RKO (cell line): ENCODE measurements around the gene FAM222B.
"Not testable (repeated sequence)": the region's sequence is repeated elsewhere in the genome, so short reads cannot be mapped to it uniquely, and the experiment has no call there.

Experiments used
- DNase-seq: peaks from one replicate; pipeline ENCODE4 v3.0.0-alpha.2; 2016; ENCODE audit warnings: low spot score

FAM222B gene

DNA sequence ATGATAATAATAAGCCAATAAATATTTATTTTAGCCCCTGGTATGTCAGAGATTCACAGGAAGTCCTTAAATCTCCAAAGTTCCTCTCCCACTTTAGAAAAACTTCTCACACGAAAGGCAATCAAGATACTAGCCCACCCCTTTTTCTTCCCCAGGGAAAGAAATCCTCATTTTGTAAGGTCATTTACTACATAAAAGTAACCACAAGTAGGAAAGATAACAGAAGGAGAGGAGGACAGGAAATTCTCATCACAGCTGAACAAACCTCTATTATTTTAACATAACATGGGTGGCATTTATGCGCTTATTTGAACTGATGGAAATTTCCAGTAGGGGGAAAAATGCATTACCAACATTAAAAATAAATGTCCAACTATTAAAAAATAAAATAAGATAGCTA is 3.4 kb downstream of the FAM222B start:
- no peak for DNase-seq

DNA sequence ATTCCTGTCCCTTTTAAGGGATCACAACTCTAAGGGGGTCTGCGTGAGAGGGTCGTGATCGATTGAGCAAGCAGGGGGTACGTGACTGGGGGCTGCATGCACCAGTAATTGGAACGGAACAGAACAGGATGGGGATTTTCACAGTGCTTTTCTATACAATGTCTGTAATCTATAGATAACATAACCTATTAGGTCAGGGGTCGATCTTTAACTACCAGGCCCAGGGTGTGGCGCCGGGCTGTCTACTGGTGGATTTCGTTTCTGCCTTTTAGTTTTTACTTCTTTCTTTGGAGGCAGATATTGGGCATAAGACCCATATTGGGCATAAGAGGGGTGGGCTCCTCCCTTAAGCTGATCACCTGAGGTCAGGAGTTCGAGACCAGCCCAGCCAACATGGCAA is 6.0 kb downstream of the FAM222B start:
- DNase-seq = not testable (repeated sequence)

DNA sequence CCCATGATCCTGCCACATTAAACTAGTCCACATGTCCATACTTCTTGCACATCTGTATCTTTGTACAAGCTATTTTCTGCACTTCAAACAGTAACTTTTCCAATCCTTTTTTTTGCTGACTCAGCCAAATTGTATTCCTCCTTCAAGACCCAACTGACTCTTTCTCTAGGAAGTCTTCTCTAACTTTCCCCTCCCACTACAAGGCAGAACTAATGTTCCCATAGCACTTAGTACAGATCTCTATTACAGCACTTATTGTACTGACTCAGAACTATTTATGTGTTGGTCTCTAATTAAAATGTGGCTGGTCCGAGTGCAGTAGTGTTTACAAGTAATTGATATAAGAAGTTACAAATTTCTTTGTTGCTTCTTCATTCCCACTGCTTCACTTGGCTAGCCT is 8.2 kb downstream of the FAM222B start:
- DNase-seq = no peak

DNA sequence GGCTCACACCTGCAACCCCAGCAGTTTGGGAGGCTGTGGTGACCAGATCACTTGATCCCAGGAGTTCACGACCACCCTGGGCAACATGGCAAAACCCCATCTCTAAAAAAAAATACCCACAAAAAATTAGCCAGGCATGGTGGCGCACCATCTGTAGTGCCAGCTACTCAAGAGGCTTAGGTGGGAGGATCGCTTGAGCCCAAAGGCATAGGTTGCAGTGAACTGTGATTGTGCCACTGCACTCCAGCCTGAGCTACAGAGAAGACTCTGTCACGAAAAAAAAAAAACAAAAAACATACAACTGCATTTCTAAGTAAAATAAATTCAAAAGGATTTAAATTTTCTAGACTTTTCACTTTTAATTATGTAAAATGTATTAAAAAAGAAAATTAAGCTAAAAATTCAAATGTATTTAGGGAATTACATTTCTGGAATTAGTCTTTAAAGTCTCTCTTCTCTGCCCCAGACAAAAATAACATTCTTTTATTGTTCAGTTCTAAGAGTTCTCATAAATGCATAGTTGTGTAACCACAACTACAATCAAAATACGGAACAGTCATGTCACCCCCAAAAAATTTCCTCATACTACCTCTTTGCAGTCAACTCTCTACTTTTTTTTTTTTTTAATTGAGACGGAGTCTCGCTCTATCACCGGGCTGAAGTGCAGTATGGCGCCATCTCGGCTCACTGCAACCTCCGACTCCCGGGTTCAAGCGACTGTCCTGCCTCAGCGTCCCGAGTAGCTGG is 14.1 kb downstream of the FAM222B start:
- no peak for DNase-seq

DNA sequence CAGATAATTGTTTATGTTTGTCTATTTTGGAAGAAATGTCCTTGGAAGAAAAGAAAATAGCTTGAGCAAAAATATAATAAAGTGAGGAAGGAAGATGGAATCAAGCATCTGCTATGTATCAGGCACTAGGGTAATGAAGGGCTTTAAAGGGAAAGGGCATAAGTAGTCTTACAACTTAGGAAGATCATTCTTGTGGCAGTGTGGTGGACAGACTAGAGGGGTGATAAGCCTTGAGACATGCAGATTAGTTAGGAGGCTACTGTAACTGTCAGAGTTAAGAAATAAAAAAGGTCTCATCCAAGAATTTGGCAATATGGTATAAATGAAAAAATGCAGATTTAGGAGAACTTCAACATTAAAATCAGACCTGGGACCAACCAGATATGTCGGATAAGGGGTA is 14.9 kb downstream of the FAM222B start:
- no peak for DNase-seq

DNA sequence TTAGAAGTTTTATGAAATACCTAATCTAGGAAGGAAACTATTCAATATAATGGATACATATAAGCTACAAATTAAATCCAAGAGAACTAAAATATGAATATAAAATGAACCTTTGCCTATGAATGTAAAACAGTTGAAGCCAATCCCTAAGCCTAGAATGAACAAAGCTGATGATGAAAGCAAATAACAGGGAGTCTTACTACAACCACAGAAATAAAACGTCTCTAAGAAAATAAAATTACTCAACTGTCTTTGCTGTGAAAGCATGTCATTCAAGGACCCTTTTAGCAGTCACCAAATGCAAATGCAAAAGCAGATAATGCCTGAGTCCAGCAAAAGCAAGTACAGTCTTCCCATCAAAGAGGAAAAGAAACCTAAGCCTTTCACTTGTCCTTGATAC is 23.0 kb downstream of the FAM222B start:
- no peak for DNase-seq

DNA sequence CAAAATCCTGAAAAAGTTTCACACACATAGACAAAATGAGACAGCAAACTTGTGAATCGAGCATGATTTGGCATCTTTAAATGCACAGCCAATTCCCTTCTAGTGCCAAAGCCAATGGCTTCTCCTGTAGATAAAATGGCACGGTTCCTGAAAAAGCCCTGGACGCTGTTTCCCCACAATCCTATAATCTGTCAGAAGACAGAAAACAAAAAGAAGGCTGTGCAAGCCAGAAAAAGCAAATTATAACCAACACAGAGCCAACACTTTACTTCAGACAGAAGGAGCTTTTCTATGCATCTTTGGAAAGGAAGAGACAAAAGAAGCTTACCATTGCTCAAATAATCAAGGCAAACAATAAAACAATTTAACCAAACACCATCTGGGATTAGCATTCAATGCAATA is 23.8 kb downstream of the FAM222B start:
- DNase-seq = no peak

DNA sequence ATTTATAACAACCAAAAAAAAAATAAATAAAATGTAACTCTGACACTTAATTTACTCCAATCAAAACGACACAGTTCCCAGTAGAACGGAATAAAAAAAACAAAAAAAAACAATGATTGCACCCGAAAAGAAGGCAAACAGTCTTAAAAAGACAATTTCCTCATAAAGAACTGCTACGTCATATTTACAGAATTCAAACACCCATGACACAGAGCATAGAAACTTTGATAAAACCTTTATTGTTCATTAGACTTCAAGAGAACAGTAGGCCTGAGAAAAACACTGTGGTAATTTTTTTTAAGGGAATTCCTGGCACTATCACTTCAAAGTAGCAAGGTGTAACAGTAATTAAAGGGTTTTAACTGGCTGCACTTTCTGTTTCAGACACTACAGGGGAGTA is 26.1 kb downstream of the FAM222B start:
- DNase-seq = no peak

DNA sequence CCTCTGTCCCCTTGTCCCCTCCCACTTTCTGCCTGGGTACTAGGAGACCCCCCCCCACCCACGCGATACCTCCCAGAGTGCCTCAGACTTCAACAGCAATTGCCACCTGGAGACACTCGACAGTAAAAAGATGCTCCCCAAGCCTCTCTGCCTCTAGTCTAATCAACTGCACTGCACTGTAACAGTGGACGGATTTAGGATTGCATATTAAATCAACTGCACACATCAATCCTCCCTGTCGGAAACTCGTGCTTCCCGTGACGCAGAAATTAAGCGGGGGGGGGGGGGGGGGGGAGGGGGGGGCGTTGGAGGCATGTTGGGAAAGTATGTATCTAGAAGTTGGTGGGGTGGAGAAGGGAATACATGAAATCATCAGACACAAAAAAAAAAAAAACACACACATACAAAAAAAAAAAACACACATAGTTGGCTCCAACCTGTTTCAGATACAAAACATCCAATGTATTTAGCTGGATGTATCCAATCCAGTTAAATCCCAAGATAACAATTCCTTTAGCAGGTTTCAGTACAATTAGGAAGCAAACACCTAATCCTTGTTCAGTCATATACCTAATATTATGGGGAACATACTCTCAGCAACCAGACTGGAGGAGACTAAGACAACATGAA is 29.7 kb downstream of the FAM222B start:
- DNase-seq = peak; percentile 78

DNA sequence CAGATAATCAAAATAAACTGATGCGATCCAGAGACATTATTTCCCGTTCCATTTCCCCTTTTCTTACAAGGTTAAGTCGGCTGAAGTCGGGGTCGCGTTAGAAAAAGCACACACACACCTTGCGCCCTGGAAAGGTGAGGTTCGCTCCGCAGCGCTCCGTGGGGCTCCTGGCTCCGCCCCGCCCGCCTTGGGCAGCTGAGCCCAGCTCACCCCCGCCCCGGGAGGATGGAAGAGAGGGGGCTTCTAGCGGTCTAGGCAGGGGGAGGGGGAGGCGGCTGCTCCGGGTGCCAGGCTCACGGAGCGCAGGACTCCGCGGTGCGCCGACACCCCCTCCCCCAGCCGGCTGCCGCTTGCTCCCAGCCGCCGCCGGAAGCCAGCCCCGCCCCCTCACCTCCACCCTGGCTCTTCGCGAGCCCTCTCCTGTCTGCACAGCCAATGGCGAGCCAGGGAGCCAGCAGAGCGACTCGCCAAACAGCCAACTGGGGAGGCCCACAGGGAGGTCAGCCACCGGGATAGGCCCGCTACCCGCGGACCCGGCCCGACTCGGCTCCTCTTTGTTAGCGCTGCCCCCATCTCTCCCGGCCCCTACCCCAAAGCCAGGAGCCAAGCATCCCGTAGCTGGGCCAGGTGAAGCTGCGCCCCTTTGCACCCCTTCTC is 30.4 kb downstream of the FAM222B start:
- peak; percentile 96 for DNase-seq

DNA sequence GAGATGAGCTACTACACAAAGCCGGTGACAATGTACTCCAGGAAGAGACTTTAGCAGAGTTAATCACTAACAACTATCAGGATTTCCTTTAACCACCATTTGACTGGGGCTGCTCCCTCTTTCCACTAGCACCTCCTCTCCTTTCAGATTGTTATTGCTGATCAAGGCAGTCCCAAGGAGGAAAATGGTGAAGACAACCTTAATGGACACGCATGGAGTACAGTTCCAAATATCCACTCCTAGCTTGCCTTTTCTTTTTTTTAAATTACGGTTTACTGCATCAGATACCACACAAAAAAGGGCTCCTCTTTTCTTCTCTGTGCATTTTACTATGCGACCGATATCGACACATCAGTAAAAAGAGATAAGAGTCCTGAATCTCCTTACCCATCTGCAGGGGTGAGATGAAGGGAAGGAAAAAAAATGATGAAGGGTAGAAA is 30.9 kb downstream of the FAM222B start:
- peak; percentile 68 for DNase-seq

DNA sequence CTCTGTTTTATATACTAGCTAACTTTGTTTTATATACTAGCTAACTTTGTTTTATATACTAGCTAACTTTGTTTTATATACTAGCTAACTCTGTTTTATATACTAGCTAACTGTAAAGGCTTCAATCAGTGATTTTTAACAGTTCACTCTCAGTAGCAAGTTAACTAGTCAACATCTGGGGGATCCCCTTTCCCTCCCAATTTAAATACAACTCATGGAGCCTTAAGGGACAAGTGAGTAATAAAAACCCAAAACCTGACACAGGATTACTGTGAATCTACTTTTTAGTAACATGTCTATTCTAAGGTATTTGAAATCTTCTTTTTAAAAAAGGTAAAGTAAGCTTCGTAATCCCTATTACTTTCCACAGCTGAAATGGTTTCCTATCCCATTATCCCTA is 32.2 kb downstream of the FAM222B start:
- no peak for DNase-seq

DNA sequence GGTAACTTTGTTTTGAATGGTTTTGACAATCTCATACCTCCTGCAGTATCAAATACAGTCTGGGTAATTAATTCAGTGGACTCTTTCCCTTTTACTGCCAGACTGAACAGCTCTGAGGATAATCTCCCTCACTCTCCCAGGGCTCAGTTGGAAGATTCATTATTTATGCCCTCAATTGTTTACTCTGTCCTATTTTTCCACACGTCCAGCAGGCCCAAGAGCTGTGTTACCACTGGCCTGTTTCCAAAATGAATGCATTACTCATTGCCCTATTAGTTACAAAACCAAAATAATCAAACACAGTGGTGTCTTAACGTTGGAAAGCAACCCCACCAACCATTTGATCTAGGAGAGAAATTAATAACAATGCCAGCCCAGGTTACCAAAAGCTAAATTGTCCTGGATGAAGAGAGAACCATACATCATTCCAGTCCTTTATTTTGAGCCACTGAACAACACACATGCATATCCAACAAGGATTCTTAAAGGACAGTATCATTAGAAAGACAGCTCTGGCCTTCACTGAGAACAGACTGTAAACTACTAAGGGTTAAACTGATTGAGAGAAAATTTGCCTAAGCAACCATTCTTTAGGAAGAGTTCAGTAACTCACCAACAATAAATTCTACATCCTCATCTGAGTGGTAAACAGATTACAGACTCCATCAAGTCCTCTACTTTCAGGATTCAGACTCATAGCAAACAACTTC is 34.5 kb downstream of the FAM222B start:
- peak; percentile 31 for DNase-seq

DNA sequence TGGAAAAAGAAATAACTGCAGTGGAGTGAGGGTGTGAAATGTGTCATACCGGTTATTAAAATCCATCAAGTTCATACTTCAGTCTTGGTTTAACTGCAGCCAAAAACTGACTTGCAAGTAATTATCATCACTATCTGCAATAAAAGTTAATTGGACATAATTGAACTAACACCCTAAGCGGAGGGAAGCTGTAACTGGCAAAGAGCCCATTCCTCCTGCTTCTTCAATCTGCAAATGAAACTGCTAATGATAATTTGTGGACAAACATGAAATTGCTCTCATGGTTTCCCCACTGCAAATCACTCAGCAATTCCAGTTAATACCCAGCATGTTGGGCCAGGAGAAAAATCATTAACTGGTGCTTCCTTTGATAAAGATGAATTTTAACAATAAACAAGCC is 46.5 kb downstream of the FAM222B start:
- no peak for DNase-seq

DNA sequence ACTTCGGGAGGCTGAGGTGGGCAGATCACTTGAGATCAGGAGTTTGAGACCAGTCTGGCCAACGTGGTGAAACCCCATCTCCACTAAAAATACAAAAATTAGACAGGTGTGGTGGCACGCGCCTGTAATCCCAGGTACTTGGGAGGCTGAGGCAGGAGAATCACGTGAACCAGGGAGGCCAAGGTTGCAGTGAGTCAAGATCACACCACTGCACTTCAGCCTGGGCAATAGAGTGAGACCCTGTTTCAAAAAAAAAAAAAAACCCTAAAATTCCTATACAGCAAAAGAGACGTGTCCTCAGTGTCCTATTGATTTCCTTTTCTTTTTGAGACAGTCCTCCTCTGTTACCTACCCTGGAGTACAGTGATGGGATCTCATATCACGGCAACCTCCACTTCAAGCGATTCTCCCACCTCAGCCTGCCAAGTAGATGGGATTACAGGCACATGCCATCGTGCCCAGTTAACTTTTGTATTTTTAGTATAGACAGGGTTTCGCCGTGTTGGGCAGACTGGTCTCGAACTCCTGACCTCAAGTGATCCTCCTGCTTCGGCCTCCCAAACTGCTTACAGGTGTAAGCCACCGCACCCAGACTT is 47.6 kb downstream of the FAM222B start:
- not testable (repeated sequence) for DNase-seq

DNA sequence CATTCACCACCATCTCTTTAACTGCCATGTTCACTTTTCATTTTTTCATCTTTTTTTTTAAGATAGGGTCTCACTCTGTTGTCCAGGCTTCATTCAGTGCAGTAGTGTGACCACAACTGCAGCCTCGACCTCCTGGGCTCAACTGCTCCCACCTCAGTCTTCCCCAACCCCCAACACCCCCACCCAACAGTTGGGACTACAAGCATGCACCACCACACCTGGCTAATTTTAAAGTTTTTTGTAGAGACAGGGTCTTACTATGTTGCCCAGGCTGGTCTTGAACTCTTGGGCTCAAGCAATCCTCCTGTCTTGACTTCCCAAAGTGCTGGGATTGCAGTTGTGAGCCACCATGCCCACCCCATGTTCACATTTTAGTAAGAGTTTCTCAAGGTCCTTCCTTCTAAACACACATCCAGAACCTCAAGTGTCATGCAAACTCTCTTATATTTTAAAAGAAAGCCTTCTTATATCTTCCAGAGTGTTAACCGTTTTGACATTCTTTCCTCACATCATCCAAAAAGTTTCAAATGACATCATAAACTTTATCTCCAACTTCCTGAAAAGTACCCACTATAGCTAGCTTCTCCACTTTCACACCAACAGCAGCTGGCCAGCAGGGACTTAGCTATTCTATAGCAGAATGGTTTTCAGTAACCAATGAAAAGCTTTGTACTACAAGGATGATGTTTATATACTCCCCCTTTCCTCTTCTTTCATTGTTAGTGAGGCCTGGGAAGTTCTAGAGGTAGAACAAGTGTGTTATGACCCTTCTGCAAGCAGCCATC is 49.5 kb downstream of the FAM222B start:
- DNase-seq = no peak

DNA sequence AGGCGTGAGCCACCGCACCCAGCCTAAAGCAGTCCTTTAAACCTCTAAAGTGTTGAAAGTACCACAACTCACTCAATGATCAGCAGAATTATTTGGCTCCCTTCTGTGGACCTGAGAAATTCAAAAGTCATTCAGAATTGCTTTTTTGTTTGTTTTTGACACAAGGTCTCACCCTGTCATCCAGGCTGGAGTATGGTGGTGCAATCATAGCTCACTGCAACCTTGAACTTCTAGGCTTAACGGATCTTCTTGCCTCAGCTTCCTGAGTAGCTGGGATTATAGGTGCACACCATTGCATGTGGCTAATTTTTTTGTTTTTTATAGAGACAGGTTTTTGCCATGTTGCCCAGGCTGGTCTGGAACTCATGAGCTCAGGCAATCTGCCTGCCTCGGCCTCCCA is 54.5 kb downstream of the FAM222B start:
- DNase-seq = no peak

DNA sequence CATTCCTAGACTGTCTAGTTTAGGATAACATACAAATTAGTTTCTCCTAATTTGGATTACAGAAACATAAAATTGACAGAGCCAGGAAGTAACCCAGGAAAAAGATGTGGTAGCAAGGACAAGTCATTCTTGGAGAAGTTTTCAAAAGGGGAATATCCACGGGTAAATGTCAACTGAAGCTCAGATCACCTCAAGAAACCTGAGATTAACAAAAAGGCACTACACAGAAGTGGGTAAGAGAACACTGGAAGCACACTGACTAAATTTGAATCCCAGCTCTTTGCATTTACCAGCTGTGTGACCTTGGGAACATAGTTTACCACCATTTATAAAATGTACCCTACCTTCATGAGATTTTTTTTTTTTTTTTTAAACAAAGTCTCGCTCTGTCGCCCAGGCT is 59.4 kb downstream of the FAM222B start:
- no peak for DNase-seq

DNA sequence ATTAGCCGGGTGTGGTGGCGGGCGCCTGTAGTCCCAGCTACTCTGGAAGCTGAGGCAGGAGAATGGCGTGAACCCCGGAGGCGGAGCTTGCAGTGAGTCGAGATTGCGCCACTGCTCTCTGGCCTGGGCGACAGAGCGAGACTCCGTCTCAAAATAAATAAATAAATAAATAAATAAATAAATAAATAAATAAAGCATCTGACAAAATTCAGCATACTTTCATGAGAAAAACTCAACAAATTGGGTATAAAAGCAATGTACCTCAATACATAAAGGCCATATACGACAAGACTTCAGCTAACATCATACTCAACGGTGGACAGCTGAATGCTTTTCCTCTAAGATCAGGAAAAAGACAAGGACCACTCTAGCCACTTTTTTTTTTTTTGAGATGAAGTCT is 63.0 kb downstream of the FAM222B start:
- DNase-seq = not testable (repeated sequence)

DNA sequence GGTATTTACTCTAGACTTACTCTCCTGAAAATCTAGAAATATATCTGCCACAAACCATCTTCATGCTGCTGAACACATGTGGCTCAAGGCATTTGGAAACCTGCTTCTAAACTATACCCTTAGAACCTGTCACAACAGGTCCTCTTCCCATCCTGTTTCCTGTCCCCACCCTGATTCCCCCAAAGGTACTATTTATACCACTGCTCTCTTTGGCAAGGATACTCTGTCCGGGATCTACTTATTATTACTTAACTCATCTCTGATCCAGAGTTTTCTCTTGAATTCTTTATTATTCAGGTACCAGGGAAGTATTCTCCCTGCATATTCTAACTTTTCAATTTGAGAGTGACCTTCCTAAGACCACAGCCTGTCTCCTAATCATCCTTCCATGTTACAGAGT is 65.4 kb downstream of the FAM222B start:
- no peak for DNase-seq

DNA sequence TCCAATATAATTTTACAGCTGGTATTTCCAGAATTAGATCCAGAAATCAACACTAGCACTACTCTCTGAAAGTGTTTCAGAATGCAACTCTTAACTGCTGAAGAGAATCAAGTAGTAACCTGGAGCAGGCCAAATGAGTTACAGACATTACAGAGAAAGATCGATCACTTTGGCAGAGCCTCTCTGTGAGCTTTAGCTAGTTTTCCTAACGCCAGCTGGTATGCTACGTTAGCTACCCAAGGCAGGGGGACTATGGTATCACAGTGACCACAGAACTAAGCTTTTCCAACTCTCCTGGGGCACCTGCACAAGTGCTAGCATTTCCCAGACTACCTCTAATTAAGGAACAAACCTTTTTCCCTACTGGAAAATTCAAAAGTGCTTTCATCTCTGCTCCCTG is 68.4 kb downstream of the FAM222B start:
- DNase-seq = no peak

DNA sequence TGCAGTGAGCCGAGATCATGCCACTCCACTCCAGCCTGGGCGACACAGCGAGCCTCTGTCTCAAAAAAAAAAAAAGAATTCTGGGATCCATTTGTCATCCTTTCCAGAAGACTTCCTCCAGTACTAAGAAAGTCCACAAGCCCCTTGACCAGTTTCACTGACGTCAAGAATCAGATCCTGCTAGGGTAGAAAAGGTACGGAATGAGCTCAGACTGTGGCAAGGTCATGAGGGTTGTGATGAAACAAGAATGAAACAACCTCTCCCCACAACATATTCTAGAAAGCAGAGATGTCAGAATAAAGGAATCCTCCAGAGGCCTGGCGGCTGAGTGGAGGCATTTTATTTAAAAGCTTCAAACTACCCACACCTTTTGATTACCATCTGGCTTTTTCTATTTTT is 68.9 kb downstream of the FAM222B start:
- no peak for DNase-seq
